ENCODE data around the gene IRX1.

- TF ChIP-seq GATA2 (IDR thresholded peaks at IDR 0.05; ENCODE audit: low read depth, low read length) (no peak), GATA3 (IDR thresholded peaks at IDR 0.05; ENCODE audit: low read depth, low read length) (no peak)
Measured at GRCh38 chr5:3600106-3601060, 4.8 kb downstream of the IRX1 start.

Data from SH-SY5Y (cell line).